ENCODE results near the gene FGGY.

- TF ChIP-seq, protein P1, sequence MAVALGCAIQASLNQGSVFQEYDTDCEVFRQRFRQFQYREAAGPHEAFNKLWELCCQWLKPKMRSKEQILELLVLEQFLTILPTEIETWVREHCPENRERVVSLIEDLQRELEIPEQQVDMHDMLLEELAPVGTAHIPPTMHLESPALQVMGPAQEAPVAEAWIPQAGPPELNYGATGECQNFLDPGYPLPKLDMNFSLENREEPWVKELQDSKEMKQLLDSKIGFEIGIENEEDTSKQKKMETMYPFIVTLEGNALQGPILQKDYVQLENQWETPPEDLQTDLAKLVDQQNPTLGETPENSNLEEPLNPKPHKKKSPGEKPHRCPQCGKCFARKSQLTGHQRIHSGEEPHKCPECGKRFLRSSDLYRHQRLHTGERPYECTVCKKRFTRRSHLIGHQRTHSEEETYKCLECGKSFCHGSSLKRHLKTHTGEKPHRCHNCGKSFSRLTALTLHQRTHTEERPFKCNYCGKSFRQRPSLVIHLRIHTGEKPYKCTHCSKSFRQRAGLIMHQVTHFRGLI (tag by site-specific recombination; IDR thresholded peaks at IDR 0.05), result no peak
- no peak for TF ChIP-seq OSR2 (tag by site-specific recombination; IDR thresholded peaks at IDR 0.05)
- TF ChIP-seq, protein P2, sequence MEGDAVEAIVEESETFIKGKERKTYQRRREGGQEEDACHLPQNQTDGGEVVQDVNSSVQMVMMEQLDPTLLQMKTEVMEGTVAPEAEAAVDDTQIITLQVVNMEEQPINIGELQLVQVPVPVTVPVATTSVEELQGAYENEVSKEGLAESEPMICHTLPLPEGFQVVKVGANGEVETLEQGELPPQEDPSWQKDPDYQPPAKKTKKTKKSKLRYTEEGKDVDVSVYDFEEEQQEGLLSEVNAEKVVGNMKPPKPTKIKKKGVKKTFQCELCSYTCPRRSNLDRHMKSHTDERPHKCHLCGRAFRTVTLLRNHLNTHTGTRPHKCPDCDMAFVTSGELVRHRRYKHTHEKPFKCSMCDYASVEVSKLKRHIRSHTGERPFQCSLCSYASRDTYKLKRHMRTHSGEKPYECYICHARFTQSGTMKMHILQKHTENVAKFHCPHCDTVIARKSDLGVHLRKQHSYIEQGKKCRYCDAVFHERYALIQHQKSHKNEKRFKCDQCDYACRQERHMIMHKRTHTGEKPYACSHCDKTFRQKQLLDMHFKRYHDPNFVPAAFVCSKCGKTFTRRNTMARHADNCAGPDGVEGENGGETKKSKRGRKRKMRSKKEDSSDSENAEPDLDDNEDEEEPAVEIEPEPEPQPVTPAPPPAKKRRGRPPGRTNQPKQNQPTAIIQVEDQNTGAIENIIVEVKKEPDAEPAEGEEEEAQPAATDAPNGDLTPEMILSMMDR (tag by site-specific recombination; IDR thresholded peaks at IDR 0.05), result no peak
- TF ChIP-seq, protein P3, sequence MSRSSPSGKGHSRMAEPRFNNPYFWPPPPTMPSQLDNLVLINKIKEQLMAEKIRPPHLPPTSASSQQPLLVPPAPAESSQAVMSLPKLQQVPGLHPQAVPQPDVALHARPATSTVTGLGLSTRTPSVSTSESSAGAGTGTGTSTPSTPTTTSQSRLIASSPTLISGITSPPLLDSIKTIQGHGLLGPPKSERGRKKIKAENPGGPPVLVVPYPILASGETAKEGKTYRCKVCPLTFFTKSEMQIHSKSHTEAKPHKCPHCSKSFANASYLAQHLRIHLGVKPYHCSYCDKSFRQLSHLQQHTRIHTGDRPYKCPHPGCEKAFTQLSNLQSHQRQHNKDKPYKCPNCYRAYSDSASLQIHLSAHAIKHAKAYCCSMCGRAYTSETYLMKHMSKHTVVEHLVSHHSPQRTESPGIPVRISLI (tag by site-specific recombination; IDR thresholded peaks at IDR 0.05), result no peak
- TF ChIP-seq ZBTB20 (tag by site-specific recombination; IDR thresholded peaks at IDR 0.05), result no peak
These were observed 189.7 kb downstream of the FGGY start for GRCh38 chr1:59486615-59487014.

Data from HEK293 (cell line).